Liver (tissue), 2 donors: ENCODE data around the gene PCDHB7.

Experiments
- TF ChIP-seq, protein P1 (sequence below): fragments of 150-350 bp; IDR thresholded peaks from 2 replicates; pipeline ENCODE4 v1.5.1; 2017; ENCODE audit warnings: improper control_type of control experiment, low read depth, low read length; ENCODE audit not compliant: missing input control
- TF ChIP-seq, protein P2 (sequence below): IDR thresholded peaks from 2 replicates; pipeline ENCODE4 v1.6.1; 2016; ENCODE audit warnings: antibody characterized with exemption
- TF ChIP-seq, protein P3 (sequence below): IDR thresholded peaks from 2 replicates; pipeline ENCODE4 v1.6.1; 2016; ENCODE audit warnings: antibody characterized with exemption, mild to moderate bottlenecking
- donor health status: healthy.

DNA sequence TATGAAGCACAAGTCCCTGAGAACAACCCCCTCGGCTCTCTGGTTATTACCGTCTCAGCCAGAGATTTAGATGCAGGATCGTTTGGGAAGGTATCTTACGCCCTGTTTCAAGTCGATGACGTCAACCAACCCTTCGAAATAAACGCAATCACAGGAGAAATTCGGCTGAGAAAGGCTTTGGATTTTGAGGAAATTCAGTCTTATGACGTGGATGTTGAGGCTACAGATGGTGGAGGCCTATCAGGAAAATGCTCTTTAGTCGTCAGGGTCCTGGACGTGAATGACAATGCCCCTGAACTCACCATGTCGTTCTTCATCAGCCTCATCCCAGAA is 21.5 kb upstream of the PCDHB7 start:
- TF ChIP-seq, protein P1, sequence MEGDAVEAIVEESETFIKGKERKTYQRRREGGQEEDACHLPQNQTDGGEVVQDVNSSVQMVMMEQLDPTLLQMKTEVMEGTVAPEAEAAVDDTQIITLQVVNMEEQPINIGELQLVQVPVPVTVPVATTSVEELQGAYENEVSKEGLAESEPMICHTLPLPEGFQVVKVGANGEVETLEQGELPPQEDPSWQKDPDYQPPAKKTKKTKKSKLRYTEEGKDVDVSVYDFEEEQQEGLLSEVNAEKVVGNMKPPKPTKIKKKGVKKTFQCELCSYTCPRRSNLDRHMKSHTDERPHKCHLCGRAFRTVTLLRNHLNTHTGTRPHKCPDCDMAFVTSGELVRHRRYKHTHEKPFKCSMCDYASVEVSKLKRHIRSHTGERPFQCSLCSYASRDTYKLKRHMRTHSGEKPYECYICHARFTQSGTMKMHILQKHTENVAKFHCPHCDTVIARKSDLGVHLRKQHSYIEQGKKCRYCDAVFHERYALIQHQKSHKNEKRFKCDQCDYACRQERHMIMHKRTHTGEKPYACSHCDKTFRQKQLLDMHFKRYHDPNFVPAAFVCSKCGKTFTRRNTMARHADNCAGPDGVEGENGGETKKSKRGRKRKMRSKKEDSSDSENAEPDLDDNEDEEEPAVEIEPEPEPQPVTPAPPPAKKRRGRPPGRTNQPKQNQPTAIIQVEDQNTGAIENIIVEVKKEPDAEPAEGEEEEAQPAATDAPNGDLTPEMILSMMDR: no peak
- TF ChIP-seq, protein P2, sequence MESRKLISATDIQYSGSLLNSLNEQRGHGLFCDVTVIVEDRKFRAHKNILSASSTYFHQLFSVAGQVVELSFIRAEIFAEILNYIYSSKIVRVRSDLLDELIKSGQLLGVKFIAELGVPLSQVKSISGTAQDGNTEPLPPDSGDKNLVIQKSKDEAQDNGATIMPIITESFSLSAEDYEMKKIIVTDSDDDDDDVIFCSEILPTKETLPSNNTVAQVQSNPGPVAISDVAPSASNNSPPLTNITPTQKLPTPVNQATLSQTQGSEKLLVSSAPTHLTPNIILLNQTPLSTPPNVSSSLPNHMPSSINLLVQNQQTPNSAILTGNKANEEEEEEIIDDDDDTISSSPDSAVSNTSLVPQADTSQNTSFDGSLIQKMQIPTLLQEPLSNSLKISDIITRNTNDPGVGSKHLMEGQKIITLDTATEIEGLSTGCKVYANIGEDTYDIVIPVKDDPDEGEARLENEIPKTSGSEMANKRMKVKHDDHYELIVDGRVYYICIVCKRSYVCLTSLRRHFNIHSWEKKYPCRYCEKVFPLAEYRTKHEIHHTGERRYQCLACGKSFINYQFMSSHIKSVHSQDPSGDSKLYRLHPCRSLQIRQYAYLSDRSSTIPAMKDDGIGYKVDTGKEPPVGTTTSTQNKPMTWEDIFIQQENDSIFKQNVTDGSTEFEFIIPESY: no peak
- TF ChIP-seq, protein P3, sequence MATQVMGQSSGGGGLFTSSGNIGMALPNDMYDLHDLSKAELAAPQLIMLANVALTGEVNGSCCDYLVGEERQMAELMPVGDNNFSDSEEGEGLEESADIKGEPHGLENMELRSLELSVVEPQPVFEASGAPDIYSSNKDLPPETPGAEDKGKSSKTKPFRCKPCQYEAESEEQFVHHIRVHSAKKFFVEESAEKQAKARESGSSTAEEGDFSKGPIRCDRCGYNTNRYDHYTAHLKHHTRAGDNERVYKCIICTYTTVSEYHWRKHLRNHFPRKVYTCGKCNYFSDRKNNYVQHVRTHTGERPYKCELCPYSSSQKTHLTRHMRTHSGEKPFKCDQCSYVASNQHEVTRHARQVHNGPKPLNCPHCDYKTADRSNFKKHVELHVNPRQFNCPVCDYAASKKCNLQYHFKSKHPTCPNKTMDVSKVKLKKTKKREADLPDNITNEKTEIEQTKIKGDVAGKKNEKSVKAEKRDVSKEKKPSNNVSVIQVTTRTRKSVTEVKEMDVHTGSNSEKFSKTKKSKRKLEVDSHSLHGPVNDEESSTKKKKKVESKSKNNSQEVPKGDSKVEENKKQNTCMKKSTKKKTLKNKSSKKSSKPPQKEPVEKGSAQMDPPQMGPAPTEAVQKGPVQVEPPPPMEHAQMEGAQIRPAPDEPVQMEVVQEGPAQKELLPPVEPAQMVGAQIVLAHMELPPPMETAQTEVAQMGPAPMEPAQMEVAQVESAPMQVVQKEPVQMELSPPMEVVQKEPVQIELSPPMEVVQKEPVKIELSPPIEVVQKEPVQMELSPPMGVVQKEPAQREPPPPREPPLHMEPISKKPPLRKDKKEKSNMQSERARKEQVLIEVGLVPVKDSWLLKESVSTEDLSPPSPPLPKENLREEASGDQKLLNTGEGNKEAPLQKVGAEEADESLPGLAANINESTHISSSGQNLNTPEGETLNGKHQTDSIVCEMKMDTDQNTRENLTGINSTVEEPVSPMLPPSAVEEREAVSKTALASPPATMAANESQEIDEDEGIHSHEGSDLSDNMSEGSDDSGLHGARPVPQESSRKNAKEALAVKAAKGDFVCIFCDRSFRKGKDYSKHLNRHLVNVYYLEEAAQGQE: no peak
